Caco-2 (cell line): ENCODE measurements around the gene CXCL9. TPM values are rescaled to one million over a fixed set of nuclear protein-coding genes. Genes with fewer than 3 reads are reported as not detected.

Experiments
- BruUV-seq: library from RNA; stranded (reverse); fragments of 400-500 nt; replicated peaks from 2 replicates; lab custom pipeline; 2021; lab: Mats Ljungman, UMichigan
- CTCF ChIA-PET: fragments of 300-600 bp; sonication (Branson Sonifier 250); formaldehyde crosslinking; loops from one replicate; lab custom pipeline; 2022; ENCODE audit warnings: antibody characterized with exemption; lab: Charles Lee
- POLR2A ChIA-PET: fragments of 300-600 bp; sonication (Branson Sonifier 250); formaldehyde crosslinking; loops from one replicate; lab custom pipeline; 2022; ENCODE audit warnings: antibody characterized with exemption; lab: Charles Lee
- DNase-seq, 2 experiments: peaks; one replicate each; pipeline versions ENCODE4 v3.0.0 to v3.0.0-alpha.2; 2020 to 2022
- H3K27me3 ChIP-seq: replicated peaks from 2 replicates; pipeline ENCODE4 v1.6.0; 2011; ENCODE audit warnings: low read length; ENCODE audit not compliant: control insufficient read depth, insufficient read depth
- H3K36me3 ChIP-seq: 2 replicates; pipeline ENCODE4 v1.5.1; 2011; ENCODE audit warnings: low read length; ENCODE audit not compliant: control insufficient read depth, insufficient read depth
- H3K4me1 ChIP-seq: fragments of 250-450 bp; sonication (Bioruptor Pico); 2 replicates; pipeline ENCODE4 v1.5.1; 2020; ENCODE audit warnings: mild to moderate bottlenecking
- H3K4me3 ChIP-seq: 2 replicates; pipeline ENCODE4 v1.5.1; 2011; ENCODE audit warnings: low read depth, mild to moderate bottlenecking, control low read depth, low read length
- H3K9me3 ChIP-seq: fragments of 250-450 bp; sonication (Bioruptor Pico); 2 replicates; pipeline ENCODE4 v1.5.1; 2020; ENCODE audit warnings: mild to moderate bottlenecking, moderate library complexity
- H3K27ac Mint-ChIP-seq: one replicate; pipeline ENCODE4 v1.8.0; 2022; ENCODE audit warnings: mixed read lengths; ENCODE audit not compliant: unreplicated experiment
- H3K27me3 Mint-ChIP-seq: one replicate; pipeline ENCODE4 v1.8.0; 2022; ENCODE audit warnings: mixed read lengths; ENCODE audit not compliant: insufficient read depth, unreplicated experiment
- H3K36me3 Mint-ChIP-seq: one replicate; pipeline ENCODE4 v1.8.0; 2022; ENCODE audit warnings: mild to moderate bottlenecking, mixed read lengths; ENCODE audit not compliant: insufficient read depth, unreplicated experiment
- H3K4me1 Mint-ChIP-seq: one replicate; pipeline ENCODE4 v1.8.0; 2022; ENCODE audit warnings: low read depth, mixed read lengths; ENCODE audit not compliant: unreplicated experiment
- H3K4me3 Mint-ChIP-seq: one replicate; pipeline ENCODE4 v1.8.0; 2022; ENCODE audit warnings: mild to moderate bottlenecking, moderate library complexity, mixed read lengths; ENCODE audit not compliant: unreplicated experiment
- H3K9me3 Mint-ChIP-seq: one replicate; pipeline ENCODE4 v1.8.0; 2022; ENCODE audit warnings: mixed read lengths; ENCODE audit not compliant: unreplicated experiment
- intact Hi-C: fragments of 100-400 bp; cut with micrococcal nuclease; formaldehyde crosslinking; loops from one replicate; pipeline ENCODE4 v1.10.0; 2022; ENCODE audit not compliant: unreplicated experiment
- total RNA-seq: library from RNA; stranded (reverse); gene quantifications from 2 replicates; pipeline ENCODE4 v1.2.3, GENCODE V29; 2022
- TF ChIP-seq, protein P1 (sequence below), 2 experiments: fragments of 200-600 bp in 1 of 2; IDR thresholded peaks; 1 replicate in 1 of 2; 2 replicates in 1 of 2; pipeline versions ENCODE4 v1.5.1 to v1.8.0; 2011 to 2022; ENCODE audit warnings: antibody characterized with exemption in 1 of 2, control low read depth in 1 of 2, inconsistent platforms in 1 of 2, low read depth in 1 of 2, low read length in 1 of 2, mild to moderate bottlenecking in 1 of 2, moderate library complexity in 1 of 2; ENCODE audit not compliant: insufficient read depth in 1 of 2, severe bottlenecking in 1 of 2, unreplicated experiment in 1 of 2

Gene CXCL9
- total RNA-seq, 1 experiment from 2014 or later: not detected

DNA sequence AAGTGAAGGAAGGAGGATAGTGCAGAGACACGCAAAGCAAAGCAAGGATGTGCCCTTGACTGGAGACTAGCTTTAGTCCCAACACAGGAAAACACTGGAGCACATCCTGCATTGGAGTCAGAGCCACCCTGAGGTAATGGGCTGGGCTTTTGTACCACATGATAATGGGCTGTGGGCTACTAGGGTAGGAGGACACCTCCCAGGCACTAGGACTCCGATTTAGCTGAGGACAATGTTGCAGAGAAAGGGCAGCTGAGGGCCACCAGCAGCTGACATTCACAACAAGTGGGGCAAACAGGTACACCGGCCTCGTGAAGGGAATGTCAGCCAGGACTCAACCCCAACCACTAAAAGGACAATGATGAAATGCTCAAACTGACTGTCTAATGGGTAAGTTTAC lies 26.7 kb downstream of the CXCL9 start:
- H3K36me3 ChIP-seq: peaks cover 2% of the 10 kb centered on the region; the same call in 1 of the 2 replicates
- CTCF ChIA-PET: no interaction called here
- no peaks in the 10 kb centered on the region for H3K27me3 Mint-ChIP-seq
- POLR2A ChIA-PET: no interaction called here
- no peaks in the 10 kb centered on the region for H3K9me3 ChIP-seq
- intact Hi-C loops: no loop called here
- H3K27me3 ChIP-seq: no peaks in the 10 kb centered on the region
- BruUV-seq: no TSS peak
- H3K36me3 Mint-ChIP-seq: peaks cover 49% of the 10 kb centered on the region
- no peaks in the 10 kb centered on the region for H3K4me1 ChIP-seq
- no peaks in the 10 kb centered on the region for H3K9me3 Mint-ChIP-seq
- H3K27ac Mint-ChIP-seq: no peak overlapping the region
- H3K4me1 Mint-ChIP-seq: no peaks in the 10 kb centered on the region
- TF ChIP-seq, protein P1, sequence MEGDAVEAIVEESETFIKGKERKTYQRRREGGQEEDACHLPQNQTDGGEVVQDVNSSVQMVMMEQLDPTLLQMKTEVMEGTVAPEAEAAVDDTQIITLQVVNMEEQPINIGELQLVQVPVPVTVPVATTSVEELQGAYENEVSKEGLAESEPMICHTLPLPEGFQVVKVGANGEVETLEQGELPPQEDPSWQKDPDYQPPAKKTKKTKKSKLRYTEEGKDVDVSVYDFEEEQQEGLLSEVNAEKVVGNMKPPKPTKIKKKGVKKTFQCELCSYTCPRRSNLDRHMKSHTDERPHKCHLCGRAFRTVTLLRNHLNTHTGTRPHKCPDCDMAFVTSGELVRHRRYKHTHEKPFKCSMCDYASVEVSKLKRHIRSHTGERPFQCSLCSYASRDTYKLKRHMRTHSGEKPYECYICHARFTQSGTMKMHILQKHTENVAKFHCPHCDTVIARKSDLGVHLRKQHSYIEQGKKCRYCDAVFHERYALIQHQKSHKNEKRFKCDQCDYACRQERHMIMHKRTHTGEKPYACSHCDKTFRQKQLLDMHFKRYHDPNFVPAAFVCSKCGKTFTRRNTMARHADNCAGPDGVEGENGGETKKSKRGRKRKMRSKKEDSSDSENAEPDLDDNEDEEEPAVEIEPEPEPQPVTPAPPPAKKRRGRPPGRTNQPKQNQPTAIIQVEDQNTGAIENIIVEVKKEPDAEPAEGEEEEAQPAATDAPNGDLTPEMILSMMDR (IDR thresholded peaks at IDR 0.05; ENCODE audit: insufficient read depth in 1 of 2, low read depth in 1 of 2, low read length in 1 of 2, severe bottlenecking in 1 of 2, unreplicated experiment in 1 of 2): no peak
- no peak overlapping the region for H3K4me3 ChIP-seq
- H3K4me3 Mint-ChIP-seq: no peak overlapping the region
- DNase-seq: no peak

DNA sequence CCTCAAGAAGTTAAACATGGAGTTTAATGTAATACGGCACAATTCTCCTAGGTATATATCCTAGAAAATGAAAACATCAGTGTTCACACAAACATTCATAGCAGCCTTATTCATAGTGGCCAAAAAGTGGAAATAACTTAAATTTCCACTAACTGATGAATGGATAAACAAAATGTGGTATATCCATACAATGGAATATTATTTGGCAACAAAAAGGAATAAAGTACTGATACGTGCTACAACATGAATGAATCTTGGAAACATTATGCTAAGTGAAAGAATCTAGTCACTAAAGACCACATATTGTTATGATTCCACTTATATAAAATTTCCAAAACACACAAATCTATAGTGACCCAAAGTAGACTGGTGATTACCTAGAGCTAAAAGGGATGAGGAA lies 31.1 kb downstream of the CXCL9 start:
- peaks cover 70% of the 10 kb centered on the region for H3K36me3 Mint-ChIP-seq
- POLR2A ChIA-PET: no interaction called here

GRCh38 chr4:75973766-75974165 lies 33.5 kb downstream of the CXCL9 start:
- H3K4me3 ChIP-seq: no peak overlapping the region
- Mint-ChIP-seq H3K27ac (no peak overlapping the region), H3K36me3 (peaks cover 90% of the 10 kb centered on the region), H3K4me3 (no peak overlapping the region), H3K4me1 (no peaks in the 10 kb centered on the region), H3K9me3 (no peaks in the 10 kb centered on the region), H3K27me3 (no peaks in the 10 kb centered on the region)
- H3K36me3 ChIP-seq: no peaks in the 10 kb centered on the region; the same call in 1 of the 2 replicates
- no peaks in the 10 kb centered on the region for H3K27me3 ChIP-seq
- DNase-seq: no peak
- ChIA-PET CTCF (no interaction called here), POLR2A (no interaction called here)
- intact Hi-C loops: no loop called here
- no peaks in the 10 kb centered on the region for H3K9me3 ChIP-seq
- H3K4me1 ChIP-seq: no peaks in the 10 kb centered on the region
- no TSS peak for BruUV-seq
- TF ChIP-seq, protein P1 (IDR thresholded peaks at IDR 0.05; ENCODE audit: insufficient read depth in 1 of 2, low read depth in 1 of 2, low read length in 1 of 2, severe bottlenecking in 1 of 2, unreplicated experiment in 1 of 2): no peak

More for the DNA sequence above, 31.1 kb downstream of the CXCL9 start:
- Mint-ChIP-seq H3K9me3 (no peaks in the 10 kb centered on the region), H3K4me3 (no peak overlapping the region), H3K27ac (no peak overlapping the region), H3K27me3 (no peaks in the 10 kb centered on the region), H3K4me1 (no peaks in the 10 kb centered on the region)
- DNase-seq: no peak
- H3K4me3 ChIP-seq: no peak overlapping the region
- intact Hi-C loops: no loop called here
- TF ChIP-seq, protein P1 (IDR thresholded peaks at IDR 0.05; ENCODE audit: insufficient read depth in 1 of 2, low read depth in 1 of 2, low read length in 1 of 2, severe bottlenecking in 1 of 2, unreplicated experiment in 1 of 2): no peak
- H3K27me3 ChIP-seq: no peaks in the 10 kb centered on the region
- H3K36me3 ChIP-seq: peaks cover 2% of the 10 kb centered on the region; the same call in 1 of the 2 replicates
- CTCF ChIA-PET: no interaction called here
- no peaks in the 10 kb centered on the region for H3K4me1 ChIP-seq
- no peaks in the 10 kb centered on the region for H3K9me3 ChIP-seq
- BruUV-seq: no TSS peak
